Muscle layer of colon (tissue), 2 donors: Measurements from ENCODE around the gene OXT.
"Not testable (repeated sequence)": the region's sequence is repeated elsewhere in the genome, so short reads cannot be mapped to it uniquely, and the experiment has no call there.

Experiments used
- H3K27ac ChIP-seq: one replicate; pipeline ENCODE4 v1.7.0; 2013; ENCODE audit warnings: low read depth, mild to moderate bottlenecking, low read length, moderate library complexity
- H3K27me3 ChIP-seq, 2 donors: one replicate each; pipeline ENCODE4 v1.7.0; 2013; ENCODE audit warnings: low read length in 2 of 2, mild to moderate bottlenecking in 2 of 2; ENCODE audit not compliant: insufficient read depth in 2 of 2, control insufficient read depth in 1 of 2
- H3K36me3 ChIP-seq: one replicate; pipeline ENCODE4 v1.7.0; 2013; ENCODE audit warnings: mild to moderate bottlenecking, low read length; ENCODE audit not compliant: insufficient read depth
- H3K4me1 ChIP-seq: one replicate; pipeline ENCODE4 v1.7.0; 2013; ENCODE audit warnings: mild to moderate bottlenecking, low read length; ENCODE audit not compliant: insufficient read depth
- H3K4me3 ChIP-seq, 2 donors: one replicate each; pipeline ENCODE4 v1.7.0; 2013; ENCODE audit warnings: low read length in 2 of 2, low read depth in 1 of 2, mild to moderate bottlenecking in 1 of 2, moderate library complexity in 1 of 2
- H3K9ac ChIP-seq: one replicate; pipeline ENCODE4 v1.7.0; 2013; ENCODE audit warnings: low read length
- H3K9me3 ChIP-seq: one replicate; pipeline ENCODE4 v1.7.0; 2013; ENCODE audit warnings: mild to moderate bottlenecking, low read length
- donor health status: abdominal sarcoma.
- donor health status: Adenocarcinoma of cecum.

OXT gene

DNA sequence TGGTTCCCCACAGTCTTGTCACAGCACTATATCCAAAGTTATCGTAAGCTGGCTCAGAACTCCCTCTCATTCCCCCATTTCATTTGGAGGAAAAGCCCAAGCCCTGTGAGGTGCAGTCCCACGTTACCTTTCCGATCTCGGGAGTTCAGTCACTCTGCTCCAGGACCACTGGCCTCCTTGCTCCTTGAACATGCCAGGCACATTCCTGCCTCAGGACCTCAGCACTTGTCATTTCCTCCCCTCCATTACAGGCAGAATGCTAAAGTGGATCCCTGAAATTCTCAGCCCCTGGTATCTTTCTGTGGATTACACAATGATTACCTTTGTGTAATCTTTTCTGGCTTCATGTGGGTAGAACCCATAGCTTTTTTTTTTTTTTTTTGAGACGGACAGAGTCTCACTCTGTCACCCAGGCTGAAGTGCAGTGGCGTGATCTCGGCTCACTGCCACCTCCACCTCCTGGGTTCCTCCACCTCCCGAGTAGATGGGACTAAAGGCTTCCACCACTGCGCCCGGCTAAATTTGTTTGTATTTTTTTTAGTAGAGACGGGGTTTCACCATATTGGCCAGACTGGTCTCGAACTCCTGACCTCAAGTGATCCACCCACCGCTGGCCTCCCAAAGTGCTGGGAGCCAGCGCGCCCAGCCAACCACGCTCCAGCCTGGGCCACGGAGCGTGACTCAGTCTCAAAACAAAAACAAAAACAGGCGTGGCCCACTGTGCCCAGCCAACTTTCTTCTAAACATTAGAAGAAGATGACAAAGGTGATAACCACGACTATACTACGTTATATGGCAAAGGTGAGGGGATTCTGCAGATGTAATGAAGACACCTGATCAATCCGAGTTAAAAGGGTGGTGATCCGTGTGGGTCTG is 4.0 kb upstream of the OXT start:
- H3K9me3 ChIP-seq = no peaks in the 10 kb centered on the region
- peaks cover 0 to 19% of the 10 kb centered on the region in 2 donors for H3K27me3 ChIP-seq
- H3K36me3 ChIP-seq = no peaks in the 10 kb centered on the region
- H3K9ac ChIP-seq = no peak overlapping the region
- H3K27ac ChIP-seq = no peak overlapping the region
- H3K4me3 ChIP-seq = no peak overlapping the region
- H3K4me1 ChIP-seq = no peaks in the 10 kb centered on the region

DNA sequence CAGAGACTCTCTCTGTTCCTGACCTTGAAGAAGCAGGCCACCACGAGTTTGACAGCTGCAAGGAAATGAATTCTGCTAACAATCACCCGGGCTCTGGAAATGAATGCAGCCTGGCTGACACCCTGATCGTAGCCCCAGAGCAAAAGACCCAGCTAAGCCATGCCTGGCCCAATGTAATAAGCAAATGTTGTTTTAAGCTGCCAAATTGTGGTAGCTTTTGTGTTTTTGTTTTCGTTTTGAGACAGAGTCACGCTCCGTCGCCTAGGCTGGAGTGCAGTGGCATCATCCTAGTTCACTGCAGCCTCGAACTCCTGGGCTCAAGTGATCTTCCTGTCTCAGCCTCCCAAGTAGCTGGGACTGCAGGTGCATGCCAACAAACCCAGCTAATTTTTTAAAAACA is 3.3 kb upstream of the OXT start:
- H3K27me3 ChIP-seq = peaks cover 0 to 26% of the 10 kb centered on the region in 2 donors
- no peak overlapping the region for H3K4me3 ChIP-seq
- no peaks in the 10 kb centered on the region for H3K9me3 ChIP-seq
- no peaks in the 10 kb centered on the region for H3K36me3 ChIP-seq
- no peaks in the 10 kb centered on the region for H3K4me1 ChIP-seq
- H3K9ac ChIP-seq = no peak overlapping the region
- H3K27ac ChIP-seq = no peak overlapping the region

DNA sequence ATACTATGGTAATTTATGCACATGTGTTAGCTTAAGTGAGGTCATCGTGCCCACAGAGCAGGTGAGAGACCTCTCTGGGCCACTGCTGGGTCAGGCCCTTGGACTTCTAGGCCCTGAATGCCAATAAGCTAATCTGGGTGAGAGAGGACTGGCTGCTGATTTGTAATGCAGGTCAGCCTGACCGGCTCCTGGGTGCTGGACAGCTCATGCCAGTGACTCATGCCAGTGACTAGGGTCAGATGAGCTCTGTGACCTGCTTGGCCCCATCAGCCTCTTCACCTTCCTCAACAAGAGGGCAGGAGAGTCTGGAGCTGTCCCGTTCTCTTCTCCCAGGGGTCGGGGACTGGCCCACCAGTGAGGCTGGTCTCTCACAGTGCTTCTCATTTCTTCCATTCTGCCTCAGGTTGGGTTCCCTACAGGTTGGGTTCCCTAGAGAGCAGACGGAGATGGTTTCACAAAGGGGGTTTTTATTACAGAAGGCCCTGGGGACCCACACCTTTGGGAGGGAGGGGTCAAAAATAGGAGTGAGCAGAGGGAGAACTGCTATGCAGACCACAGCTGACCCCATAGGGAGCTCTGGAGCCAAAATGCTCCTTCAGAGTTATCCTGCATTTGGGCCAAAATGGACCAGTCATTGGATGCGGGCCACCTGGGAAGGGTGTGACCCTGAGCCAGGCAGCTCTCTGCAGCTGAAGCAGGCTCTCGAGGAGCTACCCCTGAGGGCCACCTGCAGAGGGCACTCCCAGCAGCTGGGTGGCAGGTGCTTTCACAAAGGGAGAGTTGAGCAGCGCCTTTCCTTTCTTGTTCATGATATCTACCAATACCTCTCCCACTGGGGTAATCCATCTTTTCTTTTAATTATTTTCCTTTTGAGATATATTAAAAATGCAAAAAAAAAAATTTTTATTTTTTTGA is 2.2 kb upstream of the OXT start:
- H3K27me3 ChIP-seq = peaks cover 0 to 26% of the 10 kb centered on the region in 2 donors
- H3K4me3 ChIP-seq = no peak overlapping the region
- no peaks in the 10 kb centered on the region for H3K4me1 ChIP-seq
- no peak overlapping the region for H3K9ac ChIP-seq
- no peaks in the 10 kb centered on the region for H3K9me3 ChIP-seq
- H3K36me3 ChIP-seq = no peaks in the 10 kb centered on the region
- no peak overlapping the region for H3K27ac ChIP-seq

DNA sequence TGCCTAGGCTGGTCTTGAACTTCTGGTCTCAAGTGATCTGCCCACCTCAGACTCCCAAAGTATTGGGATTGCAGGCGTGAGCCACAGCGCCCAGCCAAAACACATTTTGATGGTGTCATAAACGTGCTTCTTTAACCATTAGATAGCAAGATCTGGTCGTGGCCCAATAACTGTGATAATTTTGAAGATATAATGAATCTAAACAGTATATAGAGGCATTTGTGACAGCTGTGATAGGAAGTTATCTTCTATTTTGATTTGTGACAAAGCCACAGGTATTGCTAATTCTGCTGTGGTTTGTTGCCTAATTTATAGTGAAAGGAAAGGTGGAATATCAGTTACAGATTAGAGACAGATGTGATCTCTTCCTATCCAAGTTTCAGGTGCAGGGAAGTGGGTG is 695 bp upstream of the OXT start:
- no peak overlapping the region for H3K27ac ChIP-seq
- H3K4me1 ChIP-seq = no peaks in the 10 kb centered on the region
- H3K36me3 ChIP-seq = no peaks in the 10 kb centered on the region
- H3K4me3 ChIP-seq = no peak overlapping the region
- peaks cover 0 to 26% of the 10 kb centered on the region in 2 donors for H3K27me3 ChIP-seq
- H3K9ac ChIP-seq = no peak overlapping the region
- H3K9me3 ChIP-seq = no peaks in the 10 kb centered on the region

DNA sequence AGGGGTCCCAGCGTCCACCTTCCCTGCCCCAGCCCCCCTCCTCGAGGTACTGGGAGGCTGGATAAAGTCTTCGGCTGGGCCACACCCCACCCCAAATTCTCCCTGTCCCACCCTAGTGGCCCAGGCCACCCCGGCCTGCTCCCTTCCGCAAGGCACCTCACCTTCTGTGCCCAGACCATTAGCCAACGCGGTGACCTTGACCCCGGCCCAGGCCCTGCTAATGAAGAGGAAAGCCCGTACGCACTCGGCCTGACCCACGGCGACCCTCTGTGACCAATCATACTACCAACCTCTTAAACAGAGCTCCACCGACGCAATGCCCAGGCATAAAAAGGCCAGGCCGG is 182 bp upstream of the OXT start:
- Histone ChIP-seq H3K4me3 (peak overlapping the region in 1 of 2 donors; percentile 27), H3K27me3 (peaks cover 0 to 26% of the 10 kb centered on the region in 2 donors), H3K4me1 (no peaks in the 10 kb centered on the region), H3K9ac (no peak overlapping the region), H3K36me3 (no peaks in the 10 kb centered on the region), H3K27ac (no peak overlapping the region), H3K9me3 (no peaks in the 10 kb centered on the region)

DNA sequence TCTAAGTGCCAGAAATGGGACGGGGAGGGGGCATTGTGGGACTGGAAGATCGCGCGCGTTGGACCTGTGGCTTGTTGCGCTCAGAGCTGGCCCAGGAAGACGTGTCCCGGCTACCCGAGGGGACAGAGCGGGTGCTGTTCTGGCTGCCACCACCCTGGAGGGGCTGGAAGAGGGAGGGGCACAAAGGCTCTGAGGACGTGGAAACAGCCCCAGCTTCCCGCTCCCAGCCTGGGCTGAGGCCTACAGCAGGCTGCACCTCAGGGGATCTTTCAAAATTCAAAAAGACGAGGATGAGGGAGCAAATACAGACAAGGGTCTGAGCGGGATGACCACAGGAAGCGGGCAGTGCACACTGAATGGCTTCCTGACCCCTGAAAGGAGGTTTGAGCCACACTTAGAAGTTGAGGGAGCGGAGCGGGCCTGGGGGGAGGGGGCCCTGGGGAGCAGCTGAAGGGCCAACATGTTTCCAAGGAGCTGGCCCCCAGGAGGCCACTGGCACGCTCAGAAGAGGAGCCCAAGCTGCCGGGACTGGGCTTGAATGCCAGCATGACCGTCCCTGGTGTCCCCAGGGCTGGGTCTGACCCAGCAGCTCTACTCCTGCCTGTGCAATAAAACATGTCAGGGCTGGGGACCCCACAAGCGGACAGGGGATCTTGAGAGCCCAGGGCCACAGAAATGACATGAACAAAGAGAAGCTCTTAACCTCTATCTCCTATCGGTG is 1.3 kb downstream of the OXT start:
- H3K9ac ChIP-seq = no peak overlapping the region
- peaks cover 0 to 26% of the 10 kb centered on the region in 2 donors for H3K27me3 ChIP-seq
- H3K27ac ChIP-seq = no peak overlapping the region
- H3K9me3 ChIP-seq = no peaks in the 10 kb centered on the region
- no peaks in the 10 kb centered on the region for H3K36me3 ChIP-seq
- H3K4me1 ChIP-seq = no peaks in the 10 kb centered on the region
- H3K4me3 ChIP-seq = peak overlapping the region in 1 of 2 donors; percentile 32

DNA sequence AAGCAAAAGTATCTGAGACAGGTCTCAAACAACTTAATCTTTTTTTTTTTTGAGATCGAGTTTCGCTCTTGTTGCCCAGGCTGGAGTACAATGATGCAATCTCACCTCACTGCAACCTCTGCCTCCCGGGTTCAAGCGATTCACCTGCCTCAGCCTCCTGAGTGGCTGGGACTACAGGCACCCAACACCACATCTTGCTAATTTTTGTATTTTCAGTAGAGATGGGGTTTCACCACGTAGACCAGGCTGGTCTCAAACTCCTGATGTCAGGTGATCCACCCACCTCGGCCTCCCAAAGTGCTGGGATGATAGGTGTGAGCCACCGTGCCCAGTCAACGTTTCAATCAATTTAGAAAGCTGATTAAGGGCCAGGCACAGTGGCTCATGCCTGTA is 1.8 kb downstream of the OXT start:
- not testable (repeated sequence) for H3K9me3 ChIP-seq, H3K4me3 ChIP-seq, H3K4me1 ChIP-seq, H3K27ac ChIP-seq, H3K36me3 ChIP-seq, H3K9ac ChIP-seq
- H3K27me3 ChIP-seq = peaks cover 0 to 26% of the 10 kb centered on the region in 2 donors

DNA sequence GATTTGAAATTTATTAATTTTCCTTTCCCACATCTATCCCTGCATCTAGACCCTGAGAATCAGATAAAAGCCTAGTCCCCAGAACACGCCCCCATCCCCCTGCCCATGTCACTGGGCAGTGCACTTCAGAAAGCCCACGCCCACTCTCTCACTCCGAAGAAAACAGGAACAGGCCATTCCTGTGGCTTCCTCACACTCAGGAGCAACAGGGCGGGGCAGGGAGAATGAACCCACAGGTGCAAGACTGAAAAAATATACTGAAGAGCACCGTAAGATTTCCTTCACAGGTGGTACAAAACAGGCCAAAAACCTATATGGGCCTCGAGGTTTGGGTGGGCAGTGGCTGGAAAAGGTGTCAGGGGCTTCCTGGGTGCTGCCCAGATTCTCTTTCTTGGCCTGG is 3.4 kb downstream of the OXT start:
- no peak overlapping the region for H3K9ac ChIP-seq
- no peaks in the 10 kb centered on the region for H3K9me3 ChIP-seq
- H3K36me3 ChIP-seq = no peaks in the 10 kb centered on the region
- H3K27me3 ChIP-seq = peaks cover 0 to 26% of the 10 kb centered on the region in 2 donors
- no peak overlapping the region for H3K27ac ChIP-seq
- no peak overlapping the region for H3K4me3 ChIP-seq
- H3K4me1 ChIP-seq = no peaks in the 10 kb centered on the region

DNA sequence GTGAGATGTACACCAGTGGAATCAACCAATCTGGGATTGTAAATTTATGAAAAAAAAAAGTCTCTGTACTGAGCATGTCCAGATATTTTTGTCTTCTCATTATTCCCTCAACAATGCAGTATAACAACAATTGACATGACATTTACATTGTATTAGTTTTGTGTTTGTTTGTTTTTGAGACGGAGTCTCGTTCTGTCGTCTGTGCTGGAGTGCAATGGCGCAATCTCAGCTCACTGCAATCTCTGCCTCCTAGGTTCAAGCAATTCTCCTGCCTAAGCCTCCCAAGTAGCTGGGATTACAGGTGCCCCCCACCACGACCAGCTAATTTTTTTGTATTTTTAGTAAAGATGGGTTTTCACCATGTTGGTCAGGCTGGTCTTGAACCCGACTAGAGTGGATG is 3.9 kb downstream of the OXT start:
- not testable (repeated sequence) for H3K4me3 ChIP-seq, H3K4me1 ChIP-seq, H3K27ac ChIP-seq, H3K36me3 ChIP-seq, H3K9ac ChIP-seq, H3K9me3 ChIP-seq
- H3K27me3 ChIP-seq = peaks cover 0 to 26% of the 10 kb centered on the region in 2 donors

DNA sequence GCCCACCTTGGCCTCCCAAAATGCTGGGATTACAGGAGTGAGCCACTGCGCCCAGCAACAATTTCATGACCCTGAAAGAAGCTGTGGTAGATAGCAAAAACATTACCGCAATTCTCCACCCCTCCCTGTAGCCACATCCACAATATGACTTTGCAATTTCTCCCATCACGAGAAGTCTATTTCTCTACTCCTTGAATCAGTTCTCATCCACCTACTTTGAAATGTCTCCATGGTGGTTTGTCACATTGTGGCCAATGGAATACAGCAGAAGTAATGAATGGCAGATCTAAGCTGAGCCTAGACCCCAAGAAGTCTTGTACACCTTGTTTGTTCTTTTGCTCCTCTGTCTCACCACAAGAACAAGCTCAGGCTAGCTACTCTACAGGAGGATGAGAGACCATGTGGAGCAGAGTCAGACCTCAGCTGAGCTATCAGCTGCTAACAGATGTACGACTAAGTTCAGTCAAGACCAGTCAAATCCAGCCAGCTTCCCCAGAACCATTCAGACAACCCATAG is 6.3 kb downstream of the OXT start:
- no peak overlapping the region for H3K9ac ChIP-seq
- H3K4me1 ChIP-seq = no peaks in the 10 kb centered on the region
- H3K27me3 ChIP-seq = peaks cover 11 to 21% of the 10 kb centered on the region in 2 donors
- H3K36me3 ChIP-seq = no peaks in the 10 kb centered on the region
- no peak overlapping the region for H3K27ac ChIP-seq
- no peaks in the 10 kb centered on the region for H3K9me3 ChIP-seq
- no peak overlapping the region for H3K4me3 ChIP-seq

DNA sequence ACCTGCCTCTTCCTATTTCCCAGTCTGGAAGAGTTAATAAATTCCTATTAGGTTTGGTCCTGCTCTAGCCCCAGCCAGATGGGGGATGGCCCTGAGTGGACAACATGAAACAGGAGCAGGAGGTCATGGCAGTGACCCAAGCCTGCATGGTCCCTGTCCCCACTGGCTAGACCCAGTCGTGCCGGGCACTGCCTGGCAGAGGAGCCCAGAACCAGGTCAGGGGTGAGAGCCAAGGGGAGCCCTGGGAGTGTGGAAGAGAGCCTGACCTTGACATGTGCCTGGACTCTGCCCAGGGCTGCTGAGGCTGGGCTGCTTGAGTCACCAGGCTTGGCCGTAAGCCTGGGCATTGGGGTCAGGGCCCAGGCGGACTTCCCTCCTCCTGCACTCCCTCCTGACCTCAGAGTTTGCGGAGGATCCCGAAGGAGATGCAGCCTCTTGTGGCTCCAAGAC is 9.5 kb downstream of the OXT start:
- H3K9ac ChIP-seq = no peak overlapping the region
- H3K4me1 ChIP-seq = no peaks in the 10 kb centered on the region
- H3K27me3 ChIP-seq = peaks cover 11 to 36% of the 10 kb centered on the region in 2 donors
- H3K27ac ChIP-seq = no peak overlapping the region
- no peaks in the 10 kb centered on the region for H3K9me3 ChIP-seq
- no peaks in the 10 kb centered on the region for H3K36me3 ChIP-seq
- no peak overlapping the region for H3K4me3 ChIP-seq
